Liver (tissue), 3 donors: ENCODE measurements around the gene SLC35F4.

Experiments
- GABPA ChIP-seq, 2 donors: IDR thresholded peaks in 1 of 2; conservative IDR thresholded peaks in 1 of 2; 2 replicates each; pipeline ENCODE4 v1.6.1; 2016; ENCODE audit warnings: antibody characterized with exemption in 2 of 2, mild to moderate bottlenecking in 1 of 2, moderate library complexity in 1 of 2
- TF ChIP-seq, protein P1 (sequence below): IDR thresholded peaks from 2 replicates; pipeline ENCODE4 v1.6.1; 2016; ENCODE audit warnings: antibody characterized with exemption, mild to moderate bottlenecking
- TF ChIP-seq, protein P2 (sequence below): fragments of 150-350 bp; IDR thresholded peaks from 2 replicates; pipeline ENCODE4 v1.5.1; 2017; ENCODE audit warnings: improper control_type of control experiment, low read depth, low read length; ENCODE audit not compliant: missing input control
- TF ChIP-seq, protein P3 (sequence below): IDR thresholded peaks from 2 replicates; pipeline ENCODE4 v1.6.1; 2016; ENCODE audit warnings: antibody characterized with exemption
- donor health status: healthy.
- donor health status: healthy.

DNA sequence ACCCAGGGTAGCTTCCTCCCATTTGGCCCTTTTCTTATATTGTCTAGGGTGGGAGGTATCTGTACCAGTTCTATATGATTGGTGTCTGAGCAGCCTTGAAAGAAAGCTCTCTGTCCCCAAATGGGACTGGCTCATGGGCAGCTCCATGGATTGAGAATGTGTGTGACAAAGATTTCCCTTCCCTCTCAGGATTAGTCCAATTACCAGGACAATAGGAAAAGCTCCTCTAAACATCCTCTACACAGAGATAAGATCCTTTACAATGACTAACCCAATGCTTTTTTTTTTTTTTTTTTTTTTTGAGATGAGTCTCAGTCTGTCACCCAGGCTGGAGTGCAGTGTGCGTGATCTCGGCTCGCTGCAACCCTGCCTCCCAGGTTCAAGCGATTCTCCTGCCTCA is 112.1 kb downstream of the SLC35F4 start:
- TF ChIP-seq GABPA (IDR thresholded peaks at IDR 0.05 in 1 of 2, conservative IDR thresholded peaks at IDR 0.05 in 1 of 2): no peak
- TF ChIP-seq, protein P1, sequence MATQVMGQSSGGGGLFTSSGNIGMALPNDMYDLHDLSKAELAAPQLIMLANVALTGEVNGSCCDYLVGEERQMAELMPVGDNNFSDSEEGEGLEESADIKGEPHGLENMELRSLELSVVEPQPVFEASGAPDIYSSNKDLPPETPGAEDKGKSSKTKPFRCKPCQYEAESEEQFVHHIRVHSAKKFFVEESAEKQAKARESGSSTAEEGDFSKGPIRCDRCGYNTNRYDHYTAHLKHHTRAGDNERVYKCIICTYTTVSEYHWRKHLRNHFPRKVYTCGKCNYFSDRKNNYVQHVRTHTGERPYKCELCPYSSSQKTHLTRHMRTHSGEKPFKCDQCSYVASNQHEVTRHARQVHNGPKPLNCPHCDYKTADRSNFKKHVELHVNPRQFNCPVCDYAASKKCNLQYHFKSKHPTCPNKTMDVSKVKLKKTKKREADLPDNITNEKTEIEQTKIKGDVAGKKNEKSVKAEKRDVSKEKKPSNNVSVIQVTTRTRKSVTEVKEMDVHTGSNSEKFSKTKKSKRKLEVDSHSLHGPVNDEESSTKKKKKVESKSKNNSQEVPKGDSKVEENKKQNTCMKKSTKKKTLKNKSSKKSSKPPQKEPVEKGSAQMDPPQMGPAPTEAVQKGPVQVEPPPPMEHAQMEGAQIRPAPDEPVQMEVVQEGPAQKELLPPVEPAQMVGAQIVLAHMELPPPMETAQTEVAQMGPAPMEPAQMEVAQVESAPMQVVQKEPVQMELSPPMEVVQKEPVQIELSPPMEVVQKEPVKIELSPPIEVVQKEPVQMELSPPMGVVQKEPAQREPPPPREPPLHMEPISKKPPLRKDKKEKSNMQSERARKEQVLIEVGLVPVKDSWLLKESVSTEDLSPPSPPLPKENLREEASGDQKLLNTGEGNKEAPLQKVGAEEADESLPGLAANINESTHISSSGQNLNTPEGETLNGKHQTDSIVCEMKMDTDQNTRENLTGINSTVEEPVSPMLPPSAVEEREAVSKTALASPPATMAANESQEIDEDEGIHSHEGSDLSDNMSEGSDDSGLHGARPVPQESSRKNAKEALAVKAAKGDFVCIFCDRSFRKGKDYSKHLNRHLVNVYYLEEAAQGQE: no peak
- TF ChIP-seq, protein P2, sequence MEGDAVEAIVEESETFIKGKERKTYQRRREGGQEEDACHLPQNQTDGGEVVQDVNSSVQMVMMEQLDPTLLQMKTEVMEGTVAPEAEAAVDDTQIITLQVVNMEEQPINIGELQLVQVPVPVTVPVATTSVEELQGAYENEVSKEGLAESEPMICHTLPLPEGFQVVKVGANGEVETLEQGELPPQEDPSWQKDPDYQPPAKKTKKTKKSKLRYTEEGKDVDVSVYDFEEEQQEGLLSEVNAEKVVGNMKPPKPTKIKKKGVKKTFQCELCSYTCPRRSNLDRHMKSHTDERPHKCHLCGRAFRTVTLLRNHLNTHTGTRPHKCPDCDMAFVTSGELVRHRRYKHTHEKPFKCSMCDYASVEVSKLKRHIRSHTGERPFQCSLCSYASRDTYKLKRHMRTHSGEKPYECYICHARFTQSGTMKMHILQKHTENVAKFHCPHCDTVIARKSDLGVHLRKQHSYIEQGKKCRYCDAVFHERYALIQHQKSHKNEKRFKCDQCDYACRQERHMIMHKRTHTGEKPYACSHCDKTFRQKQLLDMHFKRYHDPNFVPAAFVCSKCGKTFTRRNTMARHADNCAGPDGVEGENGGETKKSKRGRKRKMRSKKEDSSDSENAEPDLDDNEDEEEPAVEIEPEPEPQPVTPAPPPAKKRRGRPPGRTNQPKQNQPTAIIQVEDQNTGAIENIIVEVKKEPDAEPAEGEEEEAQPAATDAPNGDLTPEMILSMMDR: no peak
- TF ChIP-seq, protein P3, sequence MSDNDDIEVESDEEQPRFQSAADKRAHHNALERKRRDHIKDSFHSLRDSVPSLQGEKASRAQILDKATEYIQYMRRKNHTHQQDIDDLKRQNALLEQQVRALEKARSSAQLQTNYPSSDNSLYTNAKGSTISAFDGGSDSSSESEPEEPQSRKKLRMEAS: no peak
